HG02973 (cell line): Measurements from ENCODE around the gene DDX17.

Experiments used
- ATAC-seq: cut with Tn5 transposase; IDR thresholded peaks from one replicate; pipeline ENCODE4 v1.9.1; 2021; ENCODE audit warnings: moderate library complexity; ENCODE audit not compliant: unreplicated experiment

The DDX17 gene

GRCh38 chr22:38467904-38468442 is 38.1 kb downstream of the DDX17 start, which contains the start of gene KDELR3:
Gene KDELR3, plus strand, starts transcription at chr22:38468096. Its CDS starts 138 bp downstream, at chr22:38468234.
- no peak for ATAC-seq

GRCh38 chr22:38467438-38467903 is 38.6 kb downstream of the DDX17 start:
- ATAC-seq, result no peak

DNA sequence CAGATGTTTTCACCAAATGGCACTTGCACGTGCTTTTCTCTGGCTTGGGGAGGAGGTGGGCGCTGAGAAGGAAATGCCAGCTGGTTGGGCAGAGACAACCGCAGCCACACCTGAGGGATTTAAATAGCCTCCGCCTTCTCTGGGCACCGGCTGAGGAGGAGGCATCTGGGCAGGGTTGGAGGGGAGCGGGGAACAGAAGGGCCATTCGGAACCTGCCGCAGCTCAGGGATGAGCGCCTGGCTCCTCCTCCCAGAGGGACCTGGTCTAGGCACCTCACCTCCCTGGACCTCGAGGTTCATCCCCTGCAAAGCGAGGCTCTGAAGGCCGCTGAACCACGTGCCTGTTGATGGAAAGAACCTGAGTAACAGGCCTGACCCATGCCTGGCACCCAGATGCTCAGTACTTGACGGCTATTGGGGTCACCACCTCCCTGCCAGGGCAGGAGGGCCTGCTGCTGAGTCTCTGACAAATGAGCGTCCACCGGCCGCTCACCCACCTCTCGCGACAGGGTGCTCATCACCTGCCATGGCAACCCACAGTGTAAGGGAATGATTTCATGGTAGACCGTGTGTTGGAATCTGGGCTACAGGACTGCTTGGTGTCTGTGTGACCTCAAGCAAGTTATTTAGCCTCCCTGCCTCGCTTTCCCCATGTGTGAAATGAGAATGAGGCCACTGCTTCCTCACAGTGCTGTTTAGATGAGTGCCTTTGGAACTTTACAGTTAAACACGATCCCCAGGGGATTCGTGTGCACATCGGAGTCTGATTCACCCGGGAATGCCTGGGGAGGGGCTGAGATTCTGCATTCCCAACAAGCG is 40.2 kb downstream of the DDX17 start:
- ATAC-seq, result no peak

GRCh38 chr22:38464992-38465672 is 41.0 kb downstream of the DDX17 start:
- no peak for ATAC-seq

DNA sequence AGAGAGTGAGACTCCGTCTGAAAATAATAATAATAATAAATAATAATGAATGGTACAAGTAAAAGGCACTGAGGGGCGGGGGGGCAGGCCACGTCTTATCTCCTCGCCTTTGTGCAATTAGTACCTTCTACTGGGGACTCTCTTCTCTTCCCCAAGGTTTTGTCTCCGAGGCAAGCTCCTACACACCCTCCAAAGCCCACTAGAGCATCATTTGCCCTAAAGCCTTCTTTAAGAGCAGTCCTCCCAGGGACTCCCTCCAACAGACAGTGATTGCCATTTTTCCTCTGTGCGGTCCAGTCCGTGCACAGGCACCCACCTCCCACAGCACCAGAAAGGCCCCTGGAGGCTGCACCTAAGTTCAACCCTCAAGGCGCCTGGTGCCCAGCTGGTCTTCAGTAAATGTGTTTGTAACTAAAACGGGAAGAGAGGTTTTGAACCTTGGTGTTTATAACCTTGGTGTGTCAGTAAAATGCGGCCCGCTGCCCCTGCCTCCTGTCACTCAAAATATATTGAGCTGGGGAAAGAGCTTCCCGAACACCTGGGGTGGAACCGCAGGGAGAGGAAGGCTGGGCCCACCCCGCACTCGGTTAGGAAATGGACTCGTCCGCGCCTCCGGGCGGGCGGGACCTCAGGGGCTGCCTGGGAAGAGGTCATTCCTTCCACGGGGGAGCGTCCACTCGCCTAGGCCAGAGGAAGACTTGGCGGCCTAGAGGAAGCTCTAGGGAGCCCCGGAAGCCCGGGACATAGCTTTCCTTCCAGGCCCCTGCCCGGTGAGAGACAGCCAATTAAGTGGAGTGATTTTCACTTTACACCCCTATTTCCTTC is 42.9 kb downstream of the DDX17 start:
- no peak for ATAC-seq

GRCh38 chr22:38461414-38462081 is 44.6 kb downstream of the DDX17 start:
- no peak for ATAC-seq

DNA sequence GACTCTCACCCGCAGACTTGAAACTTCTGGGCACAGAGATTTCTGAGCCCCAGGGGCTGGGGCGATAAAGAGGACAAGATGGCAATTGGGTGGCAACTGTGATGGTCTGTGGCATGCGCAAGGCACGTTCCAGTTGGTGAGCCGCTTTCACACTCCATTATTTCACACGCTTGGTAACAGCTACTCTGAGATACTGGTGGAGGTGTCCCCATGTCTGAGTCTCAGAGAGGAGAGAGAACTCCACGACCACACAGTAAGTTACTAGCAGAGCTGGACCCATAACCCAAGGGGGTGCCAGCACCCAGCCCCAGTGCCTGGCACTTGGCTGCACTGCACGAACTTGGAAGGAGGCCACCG is 45.1 kb downstream of the DDX17 start:
- ATAC-seq, result no peak

- ATAC-seq, result no peak
These were observed 45.7 kb downstream of the DDX17 start for GRCh38 chr22:38460426-38460840.

DNA sequence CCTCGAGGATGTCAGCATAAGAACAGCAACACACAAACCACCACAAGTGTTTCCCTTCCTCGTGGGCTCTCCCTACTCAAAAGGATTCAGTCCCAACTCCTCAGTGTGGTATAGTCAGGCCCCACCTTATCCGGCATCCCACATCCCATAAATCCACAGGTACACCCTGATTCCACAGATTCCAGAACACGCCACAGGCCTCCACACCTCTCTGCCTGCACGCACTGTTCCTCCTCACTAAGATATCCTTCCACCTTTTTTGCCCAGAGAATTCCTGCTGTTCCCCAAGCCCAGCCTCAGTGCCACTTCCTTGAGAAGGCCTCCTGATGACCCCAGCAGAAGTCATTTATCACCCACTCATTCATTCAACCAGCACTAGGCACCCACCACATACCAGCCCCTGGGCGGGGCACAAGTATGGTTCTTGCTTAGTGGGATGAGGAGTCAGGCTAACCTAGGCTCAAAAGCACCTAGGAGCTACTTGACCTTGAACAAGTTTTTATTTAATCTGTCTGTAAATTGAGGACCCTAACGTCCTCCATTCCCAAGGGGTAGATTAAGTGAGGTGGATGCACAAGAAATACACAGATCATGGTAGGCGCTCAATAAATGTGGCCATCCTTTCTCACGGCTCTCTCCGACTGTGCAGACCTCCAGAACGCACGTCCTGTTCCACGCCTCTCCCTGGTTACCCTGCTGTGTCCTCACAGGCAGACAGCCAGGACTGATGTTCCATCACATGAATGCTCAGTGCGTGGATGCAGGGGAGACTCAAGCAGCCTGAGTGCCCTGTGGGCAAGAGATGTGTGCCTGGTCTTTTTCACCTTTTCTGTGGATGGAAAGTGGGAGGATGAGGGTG is 49.0 kb downstream of the DDX17 start:
- no peak for ATAC-seq

DNA sequence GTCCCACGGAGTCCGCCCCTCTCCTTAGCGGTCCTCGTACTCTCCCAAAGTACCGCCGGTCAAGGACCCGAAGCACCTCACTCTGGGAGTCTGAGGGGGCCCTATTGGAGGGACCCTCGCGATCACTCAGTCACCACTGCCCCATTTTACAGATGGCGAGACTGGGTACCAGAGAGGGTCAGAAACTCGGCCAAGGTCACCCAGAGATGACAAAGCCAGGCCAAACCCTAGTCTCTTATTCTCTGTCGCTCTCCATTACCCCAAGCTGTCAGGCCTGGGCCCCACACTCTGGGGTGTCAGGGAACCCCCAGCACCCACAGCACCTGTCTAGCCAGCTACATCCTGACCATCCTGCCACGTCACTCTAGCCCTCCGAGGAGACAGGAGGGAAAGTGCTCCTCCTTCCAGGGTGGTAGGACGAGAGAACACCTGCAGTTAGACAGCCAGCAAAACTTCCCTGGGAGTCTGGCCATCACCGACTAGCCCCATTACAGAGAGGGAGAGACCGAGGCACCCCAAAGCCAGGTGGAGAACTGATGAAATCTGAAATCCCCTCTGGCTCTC is 49.8 kb downstream of the DDX17 start:
- no peak for ATAC-seq

- ATAC-seq, result no peak
These were observed 50.4 kb downstream of the DDX17 start for GRCh38 chr22:38455530-38456271.

GRCh38 chr22:38455076-38455529 is 51.0 kb downstream of the DDX17 start, which contains the start of gene KCNJ4:
Gene KCNJ4, minus strand, starts transcription at chr22:38455199. Its CDS starts 27,067 bp downstream, at chr22:38428132.
- no peak for ATAC-seq

DNA sequence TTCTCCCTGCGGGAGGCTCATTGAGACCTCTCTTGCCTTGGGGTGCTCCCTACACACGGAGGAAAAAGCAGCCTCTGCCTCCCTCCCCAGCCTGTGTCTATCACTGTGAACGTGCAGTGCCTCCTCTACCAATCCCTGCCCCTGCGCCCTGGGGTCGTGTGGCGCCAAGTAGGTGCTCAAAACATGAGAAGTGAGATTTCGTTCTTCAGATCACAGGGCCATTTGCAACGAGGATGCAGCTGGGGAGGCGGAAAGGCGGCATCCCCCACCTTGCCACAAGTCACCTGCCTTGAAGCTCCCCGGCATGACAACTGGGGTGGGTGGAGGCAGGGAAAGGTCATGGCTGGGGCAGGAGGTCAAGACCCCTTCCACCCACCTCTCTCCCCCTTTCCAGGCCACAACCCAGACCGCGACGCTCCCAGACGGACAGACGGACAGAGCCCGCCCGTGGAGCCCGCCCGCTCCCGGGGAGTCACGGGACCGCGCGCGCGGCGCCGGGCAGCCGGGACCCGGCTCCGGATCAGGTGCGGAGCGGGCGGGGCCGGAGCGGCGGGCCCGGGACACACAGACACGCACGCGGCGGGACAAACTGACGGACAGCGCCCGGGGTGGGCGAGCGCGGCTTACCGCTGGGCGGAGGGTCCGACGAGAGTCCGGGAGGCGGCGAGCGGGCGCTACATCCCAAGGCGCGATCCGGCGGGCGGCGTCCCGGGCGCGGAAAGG is 51.6 kb downstream of the DDX17 start:
- ATAC-seq, result no peak

GRCh38 chr22:38453996-38454352 is 52.1 kb downstream of the DDX17 start:
- no peak for ATAC-seq

DNA sequence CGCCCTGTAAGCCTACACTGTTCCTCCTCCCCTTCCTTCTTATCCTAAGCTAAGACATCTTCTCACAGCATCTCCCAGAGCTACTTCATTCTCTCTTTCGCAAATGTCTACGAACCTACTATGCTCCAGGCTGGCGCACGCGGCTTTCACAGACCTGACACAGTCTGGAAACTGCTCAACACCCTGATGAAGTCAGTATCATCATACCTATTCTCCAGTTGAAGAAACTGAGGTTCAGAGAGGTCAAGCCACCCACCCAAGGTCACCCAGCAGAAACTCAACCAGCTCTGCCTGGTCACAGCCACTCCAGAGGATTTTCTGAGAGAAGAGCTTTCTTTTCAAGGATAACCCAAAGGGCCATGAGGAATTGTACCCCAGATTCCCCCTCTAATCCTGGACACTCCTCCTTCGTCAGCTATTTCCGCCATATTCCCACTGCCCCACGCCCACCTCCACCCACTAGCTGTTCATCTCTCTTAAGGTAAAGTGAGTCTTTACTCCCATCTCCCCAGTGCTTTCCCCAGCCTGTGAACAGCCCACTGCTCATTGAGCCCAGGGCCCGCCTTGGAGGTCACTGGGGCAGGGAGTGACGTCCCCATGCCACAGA is 52.9 kb downstream of the DDX17 start:
- ATAC-seq, result no peak

GRCh38 chr22:38452373-38453065 is 53.6 kb downstream of the DDX17 start:
- ATAC-seq, result no peak

DNA sequence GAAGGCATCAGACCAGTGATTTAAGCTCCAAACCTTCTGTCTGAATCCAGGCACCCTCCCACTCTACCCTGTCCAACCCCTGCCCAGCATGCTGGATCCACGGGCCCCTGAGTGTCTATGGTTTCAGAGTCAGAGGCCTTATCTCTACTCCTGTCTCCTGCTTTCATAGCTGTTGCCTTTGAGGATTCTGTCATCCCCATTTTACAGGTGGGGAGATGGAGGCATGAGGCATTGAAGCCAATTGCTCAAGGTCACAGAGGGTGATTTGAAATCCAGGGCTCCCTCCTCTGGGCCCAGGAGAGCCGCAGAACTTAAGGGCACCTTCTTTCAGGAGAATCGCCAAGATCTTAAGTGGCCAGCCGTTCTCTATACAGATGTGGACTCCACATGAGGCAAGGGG is 54.2 kb downstream of the DDX17 start:
- ATAC-seq, result no peak
